D721Med (cell line): ENCODE data around the gene CCDC89.

Source experiments
- DNase-seq: peaks from one replicate; pipeline ENCODE4 v3.0.0; 2011; ENCODE audit warnings: low spot score; ENCODE audit not compliant: insufficient read length
- FAIRE-seq: peaks from 2 replicates; lab custom pipeline; 2011; peaks lifted over from hg19 to GRCh38; lab: Jason Lieb, UNC
- CTCF ChIP-seq: IDR thresholded peaks from 2 replicates; pipeline ENCODE4 v1.5.1; 2012; ENCODE audit warnings: mild to moderate bottlenecking, control low read depth; ENCODE audit not compliant: insufficient read depth; ENCODE audit errors: missing control alignments

CCDC89 gene

GRCh38 chr11:85668157-85668556 is 17.8 kb downstream of the CCDC89 start:
- no peak for FAIRE-seq
- no peak for DNase-seq
- TF ChIP-seq CTCF, result no peak

DNA sequence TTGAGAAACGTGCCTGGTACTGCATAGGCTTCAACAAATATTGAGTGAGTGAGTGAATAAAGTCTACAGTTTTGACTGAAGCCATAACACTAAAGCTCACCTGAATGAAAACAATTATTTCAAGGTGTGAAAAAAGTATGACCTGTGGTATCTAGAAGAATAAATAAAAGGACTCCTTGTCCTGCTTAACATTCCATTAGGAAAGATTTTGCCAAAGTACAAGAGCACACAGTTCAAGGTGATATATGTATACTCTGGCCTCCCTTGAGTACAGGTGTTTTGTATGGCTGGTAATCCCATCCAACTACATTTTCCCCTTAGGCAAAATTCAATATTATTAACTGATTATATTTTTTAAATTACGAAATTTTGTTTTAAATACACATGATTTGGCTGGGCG is 19.3 kb downstream of the CCDC89 start:
- DNase-seq, result no peak
- FAIRE-seq, result no peak
- TF ChIP-seq CTCF, result no peak

GRCh38 chr11:85665733-85666132 is 20.3 kb downstream of the CCDC89 start:
- FAIRE-seq (no peak), DNase-seq (no peak)
- TF ChIP-seq CTCF, result no peak

GRCh38 chr11:85664615-85665481 is 21.1 kb downstream of the CCDC89 start, which contains the start of gene CREBZF:
Gene CREBZF (minus strand): TSS chr11:85665129. CDS start chr11:85664875, 254 bp downstream.
- TF ChIP-seq CTCF, result no peak
- FAIRE-seq (no peak), DNase-seq (peak; percentile 76)

DNA sequence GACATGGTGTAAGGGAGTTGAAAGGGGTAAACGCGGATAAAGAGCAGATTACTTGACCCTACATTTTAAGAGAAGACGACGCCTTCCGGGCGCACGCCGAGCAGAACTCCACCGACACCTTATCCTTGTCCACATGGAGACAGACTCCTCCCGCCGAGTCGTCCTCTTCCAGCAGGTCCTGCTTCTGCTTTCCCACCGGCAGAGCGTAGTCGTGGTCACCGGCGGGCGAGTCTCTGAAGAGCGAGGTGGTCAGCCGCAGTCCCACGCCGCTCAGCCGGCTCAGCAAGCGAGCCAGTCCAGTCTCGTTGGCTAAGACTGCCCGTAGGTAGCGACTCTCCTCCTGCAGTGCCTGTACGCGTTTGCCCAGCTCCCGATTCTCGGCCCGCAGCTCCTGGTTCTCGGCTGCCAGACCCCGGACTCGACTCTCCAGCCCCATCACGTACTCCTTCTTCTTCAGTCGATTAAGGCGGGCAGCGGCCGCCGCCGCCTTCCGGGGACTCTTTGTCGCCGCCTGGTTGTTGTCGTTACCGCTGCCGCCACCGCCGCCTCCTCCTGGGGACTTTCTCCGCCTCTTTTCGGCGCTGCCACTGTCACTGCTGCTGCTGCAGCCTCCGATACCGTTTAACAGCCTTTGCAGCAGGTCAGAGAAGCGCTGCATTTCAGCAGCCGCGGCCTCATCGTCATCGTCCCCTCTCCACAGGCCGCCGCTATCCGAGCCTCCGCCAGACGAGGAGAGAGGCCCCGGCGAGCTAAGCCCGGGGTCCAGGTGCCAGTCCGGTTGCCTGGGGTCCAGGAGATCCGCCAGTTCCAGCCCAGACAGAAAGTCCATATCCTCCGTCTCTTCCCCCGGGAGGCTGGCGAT is 22.0 kb downstream of the CCDC89 start:
- DNase-seq (no peak), FAIRE-seq (no peak)
- TF ChIP-seq CTCF, result peak; percentile 29

DNA sequence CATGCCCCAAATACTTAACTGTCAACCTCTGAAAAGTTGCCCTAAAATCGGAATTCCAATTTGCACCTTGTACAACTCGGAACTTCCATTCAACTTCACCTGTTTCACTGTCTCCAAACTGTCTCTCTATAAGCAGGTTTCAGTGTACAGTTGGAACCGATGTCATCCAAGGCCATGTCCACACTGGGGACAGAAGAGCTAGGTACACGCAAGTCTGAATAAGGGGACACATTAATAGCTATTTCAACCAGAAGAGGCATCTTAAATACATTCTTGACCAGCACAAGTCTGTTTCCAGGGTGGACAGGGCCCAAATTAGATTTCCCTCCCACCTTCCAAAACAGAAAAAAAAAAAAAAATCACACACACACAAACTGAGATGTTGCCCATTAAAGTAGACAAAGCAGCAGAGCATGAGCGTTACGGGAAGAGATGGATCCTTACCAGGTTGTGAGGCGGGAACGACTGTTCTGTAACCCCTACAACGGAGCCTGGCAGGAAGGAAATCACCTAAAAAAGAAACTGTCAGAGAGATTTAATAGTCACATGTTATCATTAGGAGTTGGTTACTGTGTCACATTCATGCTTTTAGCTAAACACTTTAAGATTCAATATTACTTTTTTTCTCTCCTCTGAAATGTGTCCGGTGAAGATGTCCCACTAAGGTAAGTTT is 22.8 kb downstream of the CCDC89 start:
- FAIRE-seq (no peak), DNase-seq (no peak)
- TF ChIP-seq CTCF, result no peak
